ENCODE measurements around the gene MAML2.
A peak's percentile ranks its signal among the peaks of the same experiment; 100 is the strongest.

MAML2 gene

DNA sequence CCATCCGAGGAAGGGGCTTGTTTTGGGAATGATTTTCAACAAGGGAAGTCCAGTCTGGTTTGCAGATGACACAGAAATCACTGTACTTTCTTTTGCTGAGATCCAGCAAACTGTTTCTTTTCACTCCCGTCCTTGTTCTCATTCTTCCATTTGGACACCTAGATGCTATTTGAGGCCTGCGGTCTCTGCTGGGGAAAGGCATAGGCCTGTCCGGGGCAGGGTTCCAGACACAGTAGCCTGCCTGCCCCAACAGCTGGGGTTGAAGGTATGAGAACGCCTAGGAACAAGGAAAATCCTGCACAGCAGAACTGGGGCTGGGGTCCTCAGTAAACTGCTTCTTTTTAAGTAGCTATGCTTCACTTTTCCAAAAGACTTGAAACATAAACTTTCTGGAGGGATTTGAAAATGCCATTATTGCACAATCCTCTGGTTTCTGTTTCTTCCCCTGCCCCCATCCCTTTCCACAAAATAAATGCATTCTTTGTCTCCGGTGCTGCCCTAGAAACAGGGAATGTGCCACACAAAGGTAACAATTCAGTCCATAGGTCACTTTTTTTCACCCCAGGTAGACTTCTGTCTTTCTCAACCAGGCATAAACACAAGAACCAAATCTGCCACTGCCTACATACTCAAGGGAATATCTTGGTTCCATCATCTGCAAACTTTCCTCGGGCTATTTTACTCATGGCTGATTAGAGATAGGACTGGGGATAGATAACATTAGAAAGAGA is 244.3 kb downstream of the MAML2 start:
- DNase-seq (ENCODE audit: low spot score): peak; percentile 28

DNA sequence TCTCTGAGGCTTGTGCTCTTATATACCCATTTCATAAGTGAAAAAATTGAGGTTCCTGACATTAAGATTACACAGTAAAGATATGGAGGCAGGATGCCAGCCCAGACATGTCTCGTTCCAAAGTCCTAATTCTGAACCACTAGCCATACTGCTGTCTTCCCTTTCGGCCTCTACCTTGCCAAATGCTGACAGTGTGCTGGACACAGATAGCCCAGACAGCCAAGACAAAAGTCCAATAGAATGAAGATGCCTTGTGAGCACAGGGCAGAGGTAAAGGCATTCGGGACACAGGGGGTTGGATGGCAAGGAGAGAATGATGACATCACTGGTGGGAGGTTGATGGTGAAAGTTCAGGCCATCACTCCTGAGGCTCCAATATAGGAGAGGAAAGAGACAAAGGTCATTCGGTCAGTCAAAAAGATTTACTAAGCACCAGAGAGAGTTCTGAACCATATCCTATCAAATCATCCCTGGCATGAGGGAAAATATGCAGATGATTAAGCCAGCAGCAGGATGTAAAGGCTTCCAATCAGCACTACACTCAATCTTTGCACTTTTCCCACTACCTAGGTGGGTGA is 245.1 kb downstream of the MAML2 start:
- peak; percentile 3 for DNase-seq (ENCODE audit: low spot score)

DNA sequence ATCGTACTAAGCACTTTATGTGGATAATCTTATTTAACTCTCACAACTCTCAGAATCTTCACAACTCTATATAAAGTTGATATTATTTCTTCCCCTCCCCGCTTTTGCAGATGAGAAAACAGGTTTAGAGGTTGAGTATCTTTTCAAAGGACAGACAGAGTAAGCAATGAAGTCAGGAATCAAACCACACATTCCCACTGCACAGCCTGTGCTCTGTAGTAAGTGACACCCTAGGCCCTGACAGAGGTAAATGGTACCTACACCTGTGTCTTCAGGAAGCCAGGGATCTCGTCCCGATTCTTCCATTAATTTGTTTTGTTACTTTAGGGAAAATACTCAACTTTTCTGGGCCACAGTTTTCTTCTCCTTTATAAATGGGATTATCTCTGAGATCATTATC is 246.6 kb downstream of the MAML2 start:
- DNase-seq (ENCODE audit: low spot score): no peak

- DNase-seq (ENCODE audit: low spot score): no peak
Observed at GRCh38 chr11:96095884-96096303, 247.1 kb downstream of the MAML2 start.

- no peak for DNase-seq (ENCODE audit: low spot score)
Observed at GRCh38 chr11:96094156-96094555, 248.8 kb downstream of the MAML2 start.

DNA sequence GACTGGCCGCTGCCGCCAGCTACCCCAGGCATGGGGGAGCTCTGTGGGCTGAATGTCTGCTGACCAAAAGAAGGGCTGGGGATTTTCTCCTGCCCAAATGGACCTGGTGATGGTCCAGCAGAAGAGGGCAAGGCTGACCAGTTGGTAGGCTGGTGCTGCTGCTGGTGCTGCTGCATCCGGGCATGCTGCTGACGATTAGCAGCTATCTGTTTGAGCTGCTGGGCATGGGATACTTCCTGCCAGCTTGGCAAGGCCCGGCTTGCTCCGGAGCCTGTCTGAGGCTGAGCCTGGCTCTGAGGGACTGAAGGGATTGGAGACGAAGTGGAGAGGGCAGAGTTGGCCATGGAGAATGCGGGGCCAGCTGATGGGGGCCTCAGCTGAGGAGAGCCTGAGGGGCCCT is 250.5 kb downstream of the MAML2 start:
- no peak for DNase-seq (ENCODE audit: low spot score)

GRCh38 chr11:96091476-96091875 is 251.5 kb downstream of the MAML2 start:
- no peak for DNase-seq (ENCODE audit: low spot score)

DNA sequence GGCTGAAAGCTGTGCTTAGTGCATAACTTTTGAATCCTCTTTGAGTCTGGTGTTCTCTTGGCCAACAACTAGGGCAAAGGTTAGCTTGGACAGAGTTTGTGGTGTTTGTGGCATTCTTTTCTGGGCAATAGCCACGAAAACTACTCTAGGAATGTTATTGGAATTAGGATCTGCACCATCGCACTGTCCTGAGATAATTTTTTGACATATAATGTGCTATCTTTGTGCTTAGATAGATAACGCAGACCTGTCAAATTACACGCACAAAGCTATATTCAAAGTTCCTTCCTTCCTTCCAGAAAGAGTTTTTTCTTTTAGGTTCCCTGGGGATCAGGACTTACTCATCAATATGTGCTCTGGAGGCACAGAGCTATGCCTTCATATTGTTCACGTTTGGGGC is 252.3 kb downstream of the MAML2 start:
- DNase-seq (ENCODE audit: low spot score): peak; percentile 4

DNA sequence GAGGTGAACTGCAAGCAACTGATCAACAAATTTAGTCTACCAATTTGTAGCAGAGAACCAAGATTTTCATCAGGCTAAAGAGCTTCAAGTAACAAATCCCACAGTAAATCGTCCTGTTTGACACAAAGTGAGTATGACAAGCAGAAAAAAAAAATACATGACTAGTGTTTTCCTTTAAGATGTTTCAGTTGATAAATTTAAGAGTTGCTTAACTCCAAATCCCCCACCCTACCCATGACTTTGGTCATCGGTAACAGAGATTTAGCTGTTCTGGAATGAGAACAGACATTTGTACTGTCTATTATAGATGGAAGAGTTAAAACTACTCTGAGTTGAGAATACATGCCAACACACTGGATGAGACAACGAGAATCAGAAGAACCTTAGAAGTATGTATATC is 254.1 kb downstream of the MAML2 start:
- DNase-seq (ENCODE audit: low spot score): no peak

- no peak for DNase-seq (ENCODE audit: low spot score)
Observed at GRCh38 chr11:96086111-96086510, 256.9 kb downstream of the MAML2 start.

- DNase-seq (ENCODE audit: low spot score): no peak
Observed at GRCh38 chr11:96085319-96085930, 257.6 kb downstream of the MAML2 start.

DNA sequence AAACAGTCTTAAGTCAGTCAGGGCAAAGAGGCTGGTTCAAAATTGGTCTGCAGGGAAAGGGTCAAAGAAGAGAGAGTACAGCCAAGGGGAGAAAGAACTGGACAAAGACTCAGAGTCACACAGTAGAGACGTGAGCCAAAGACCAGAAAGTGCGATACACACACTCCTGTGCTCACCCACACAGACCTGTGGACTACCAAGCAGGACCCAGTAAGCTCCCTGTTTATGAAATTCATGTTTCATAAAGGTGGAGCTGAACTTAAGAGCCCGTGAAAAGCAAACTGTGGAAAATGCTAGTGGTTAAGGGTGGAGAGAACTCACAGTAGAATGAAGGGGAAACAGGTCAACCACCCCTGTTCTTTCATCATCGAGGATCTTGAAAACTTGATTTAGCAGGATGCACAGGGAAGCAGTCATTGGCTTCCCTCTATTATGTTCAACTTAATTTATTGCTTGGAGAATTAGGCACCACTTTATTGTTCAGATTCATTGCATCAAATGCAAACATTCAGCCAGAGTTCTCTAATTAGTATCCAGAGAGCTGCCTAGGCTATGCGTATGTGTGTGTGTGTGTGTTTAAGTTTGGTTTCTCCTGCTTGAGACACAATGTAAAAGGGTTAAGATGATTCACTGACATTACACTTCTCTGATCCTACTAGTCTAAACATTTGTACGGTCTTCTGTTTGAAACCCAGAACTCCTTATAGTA is 258.2 kb downstream of the MAML2 start:
- no peak for DNase-seq (ENCODE audit: low spot score)

DNA sequence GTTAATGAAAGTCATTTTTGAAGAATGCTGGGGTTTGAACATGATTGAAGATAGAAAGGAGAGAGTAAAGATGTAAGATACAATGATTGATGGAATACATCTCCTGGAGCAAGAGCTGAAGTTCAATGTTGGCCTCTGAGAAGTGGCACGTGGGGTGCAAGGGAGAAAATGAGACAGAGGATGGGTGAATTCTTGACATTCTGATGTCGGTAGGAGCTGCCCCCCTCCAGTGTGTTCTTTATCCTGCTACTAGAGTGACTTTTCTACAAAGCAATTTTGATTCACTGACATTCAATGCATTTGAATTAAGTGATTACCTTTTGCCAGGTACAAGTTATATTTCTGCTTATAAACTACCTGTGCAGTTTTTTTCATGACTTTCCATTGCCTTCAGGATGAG is 260.1 kb downstream of the MAML2 start:
- no peak for DNase-seq (ENCODE audit: low spot score)

GRCh38 chr11:96082002-96082899 is 260.7 kb downstream of the MAML2 start:
- no peak for DNase-seq (ENCODE audit: low spot score)

- DNase-seq (ENCODE audit: low spot score): no peak
Observed at GRCh38 chr11:96081561-96081960, 261.4 kb downstream of the MAML2 start.

GRCh38 chr11:96079691-96080090 is 263.3 kb downstream of the MAML2 start:
- DNase-seq (ENCODE audit: low spot score): no peak

GRCh38 chr11:96075532-96075959 is 267.4 kb downstream of the MAML2 start:
- no peak for DNase-seq (ENCODE audit: low spot score)

- DNase-seq (ENCODE audit: low spot score): no peak
Observed at GRCh38 chr11:96074551-96075310, 268.3 kb downstream of the MAML2 start.

DNA sequence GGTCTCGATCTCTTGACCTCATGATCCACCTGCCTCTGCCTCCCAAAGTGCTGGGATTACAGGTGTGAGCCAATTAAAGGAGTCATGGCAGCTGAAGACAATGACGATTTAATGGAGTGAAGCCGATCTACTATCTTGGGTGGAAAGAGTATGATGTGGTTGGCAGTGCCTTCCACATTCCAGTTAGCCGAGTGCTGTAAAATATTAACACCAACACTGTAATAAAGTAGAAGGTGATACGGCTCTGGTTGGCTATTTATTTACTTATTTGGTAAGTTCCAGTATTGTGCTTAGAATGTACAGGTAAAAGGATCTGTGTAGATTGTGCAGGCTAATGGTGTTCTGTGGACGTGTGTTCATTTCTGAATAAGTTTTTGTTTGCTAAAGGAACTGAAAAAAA is 269.5 kb downstream of the MAML2 start:
- no peak for DNase-seq (ENCODE audit: low spot score)

DNA sequence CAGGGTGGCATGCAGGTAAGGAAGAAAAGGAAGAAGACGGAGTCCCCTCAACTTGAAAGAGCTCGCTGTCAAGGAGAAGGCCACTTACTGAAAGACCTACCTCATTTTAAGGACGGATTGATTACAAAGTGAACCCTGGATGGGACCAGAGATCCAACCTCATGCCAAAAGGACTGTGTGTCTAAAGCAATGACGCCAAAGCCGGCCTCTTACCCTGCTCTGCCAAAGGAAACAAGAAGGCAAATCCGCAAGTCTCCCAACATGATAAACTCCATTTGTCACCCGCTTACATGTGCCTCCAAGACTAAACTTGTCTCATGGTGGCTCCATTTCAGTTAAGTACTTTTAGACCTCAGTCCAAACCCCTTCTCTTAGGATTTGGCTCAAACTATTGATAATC is 270.4 kb downstream of the MAML2 start:
- no peak for DNase-seq (ENCODE audit: low spot score)

- DNase-seq (ENCODE audit: low spot score): no peak
Observed at GRCh38 chr11:96070453-96070852, 272.5 kb downstream of the MAML2 start.
